Amniotic epithelial cell (primary cell): Measurements from ENCODE around the gene FAN1.

Experiments used
- DNase-seq: peaks from one replicate; pipeline ENCODE4 v3.0.0-alpha.2; 2010; ENCODE audit warnings: low read depth

The FAN1 gene

GRCh38 chr15:30956216-30957124, 52.8 kb downstream of the FAN1 start:
- DNase-seq, result peak; percentile 89

DNA sequence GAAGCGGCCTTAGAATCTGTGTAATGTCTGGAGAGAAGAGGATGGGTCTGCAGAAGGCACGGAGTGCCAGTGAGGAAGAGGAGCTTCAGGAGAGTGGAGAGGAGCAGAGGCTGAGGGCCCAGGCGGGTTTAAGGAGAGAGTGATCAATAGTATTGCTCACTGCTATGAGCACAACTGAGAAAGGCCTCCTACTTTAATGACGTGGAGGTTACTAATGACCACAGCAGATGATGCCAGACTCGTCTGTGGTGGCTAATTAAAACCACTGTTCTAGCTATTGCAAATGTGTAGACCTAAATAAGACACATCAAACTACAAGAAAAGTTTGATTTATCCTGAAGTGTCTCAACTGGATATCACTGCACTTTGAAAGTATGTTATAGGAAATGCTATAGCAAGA, 54.5 kb downstream of the FAN1 start:
- DNase-seq, result no peak

DNA sequence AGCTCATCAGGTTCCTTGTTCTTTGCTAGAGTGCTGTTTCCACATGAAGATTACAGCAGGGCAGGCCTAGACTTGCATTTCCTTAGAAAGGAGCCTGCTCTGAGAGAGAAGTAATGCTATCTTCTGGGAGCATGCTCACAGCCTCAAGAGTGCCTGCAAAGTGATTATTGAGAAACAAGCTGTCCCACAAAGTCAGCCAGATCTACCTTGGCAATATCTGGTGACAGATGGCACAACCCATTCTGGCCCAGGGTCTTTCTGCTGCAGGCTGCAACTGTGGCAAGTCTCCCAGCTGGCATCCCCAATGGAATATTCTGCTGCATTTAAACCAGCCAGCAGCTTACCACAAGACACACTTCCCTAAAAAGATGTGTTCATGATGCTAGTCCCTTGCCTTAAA, 58.4 kb downstream of the FAN1 start:
- DNase-seq, result no peak

- no peak for DNase-seq
Measured at GRCh38 chr15:30962659-30963058, 58.9 kb downstream of the FAN1 start.

DNA sequence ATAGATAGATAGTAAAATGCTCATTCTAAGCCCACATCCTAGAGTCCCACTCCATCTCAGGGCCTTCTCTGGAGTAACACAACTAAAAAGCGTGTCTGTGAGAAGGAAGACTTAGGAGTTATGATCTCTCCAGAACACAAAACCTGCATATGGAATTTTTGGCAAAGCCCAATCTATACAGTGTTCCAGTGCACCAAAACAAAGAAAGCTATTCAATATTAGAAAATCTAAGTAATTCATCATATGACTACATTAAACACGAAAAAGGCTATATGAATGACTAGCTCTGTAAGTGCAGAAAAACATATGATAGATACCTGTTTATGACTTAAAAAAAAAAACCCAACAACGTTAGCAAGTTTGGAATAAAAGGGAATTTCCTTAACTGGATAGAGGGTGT, 60.0 kb downstream of the FAN1 start:
- DNase-seq, result no peak

- DNase-seq, result no peak
Measured at GRCh38 chr15:30969724-30970123, 66.0 kb downstream of the FAN1 start.

GRCh38 chr15:30973379-30973778, 69.7 kb downstream of the FAN1 start:
- no peak for DNase-seq

DNA sequence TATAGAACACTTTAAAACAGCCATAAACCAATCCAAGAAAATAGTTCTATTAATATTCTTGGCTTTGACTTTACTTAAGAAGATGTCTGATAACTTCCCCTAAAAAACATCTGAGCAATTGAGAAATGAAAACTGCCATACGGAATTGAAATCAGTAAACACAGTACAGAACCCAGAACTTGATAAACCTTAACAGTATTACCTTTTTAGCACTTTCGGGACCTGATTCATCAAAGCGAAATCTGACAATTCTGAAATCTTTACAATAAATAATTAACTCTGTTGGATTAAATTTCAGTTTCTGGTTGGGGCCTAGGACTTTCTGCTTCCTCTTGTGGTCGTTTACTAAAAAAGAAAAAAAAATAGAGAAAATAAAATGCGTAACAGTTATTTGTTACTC, 70.4 kb downstream of the FAN1 start:
- no peak for DNase-seq

DNA sequence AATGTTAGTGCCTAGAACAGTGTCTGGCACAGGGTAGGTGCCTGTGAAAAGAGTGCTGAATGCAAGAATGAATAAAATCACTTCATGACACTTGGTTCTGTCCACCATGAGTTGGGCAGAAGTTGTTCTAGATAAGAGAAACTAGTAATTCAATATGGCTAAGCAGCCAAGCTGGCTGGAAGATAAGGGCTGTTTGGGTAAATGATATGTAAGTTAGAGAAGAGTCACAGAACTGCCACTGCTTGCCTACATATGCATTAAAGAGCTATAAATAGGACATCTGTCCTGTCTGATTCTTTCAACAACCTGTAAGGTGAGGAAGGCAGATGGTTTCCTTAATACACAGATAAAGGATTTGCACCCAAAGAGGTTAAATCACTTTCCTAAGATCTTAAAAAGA, 74.6 kb downstream of the FAN1 start:
- DNase-seq, result no peak

GRCh38 chr15:30979457-30979856, 75.7 kb downstream of the FAN1 start:
- DNase-seq, result no peak

DNA sequence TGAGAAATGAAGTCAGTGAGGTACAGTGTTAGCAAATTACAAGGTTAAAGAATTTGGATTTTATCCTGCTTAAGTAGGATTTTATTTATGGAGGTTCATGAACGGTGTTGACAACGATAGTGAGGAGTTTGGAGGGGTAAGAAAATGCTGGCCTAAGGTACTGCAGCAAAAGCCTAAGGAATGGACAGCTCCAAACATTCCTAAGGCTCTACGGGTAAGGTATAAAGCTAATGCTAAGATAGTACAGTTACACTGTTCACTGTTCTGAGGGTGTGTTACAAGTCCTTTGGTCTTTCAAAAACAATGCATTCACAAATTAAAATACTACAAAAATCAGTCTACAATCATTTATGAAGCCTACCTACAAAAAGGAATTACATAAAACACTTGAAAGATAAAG, 80.4 kb downstream of the FAN1 start:
- peak; percentile 30 for DNase-seq

DNA sequence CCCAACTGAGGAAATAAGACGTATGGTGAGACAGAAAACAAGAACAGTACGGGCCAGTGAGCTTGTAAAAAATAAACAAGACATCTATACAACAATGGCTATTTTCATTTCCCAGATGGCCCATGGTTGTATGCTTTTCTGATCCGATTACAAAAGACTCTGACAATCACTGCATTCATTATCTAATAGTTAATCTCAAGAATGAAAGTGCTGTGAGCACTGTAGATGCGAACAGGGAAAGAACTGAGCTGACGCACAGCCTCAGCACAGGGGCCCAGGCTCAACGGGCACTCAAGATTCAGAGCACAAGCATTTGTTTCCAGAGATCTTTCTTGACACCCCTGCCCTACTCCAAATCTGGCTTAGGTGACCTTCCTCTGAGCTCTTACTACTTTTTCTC, 80.8 kb downstream of the FAN1 start:
- peak; percentile 11 for DNase-seq

GRCh38 chr15:30985081-30985531, 81.4 kb downstream of the FAN1 start:
- DNase-seq, result peak; percentile 11

GRCh38 chr15:30990036-30990435, 86.3 kb downstream of the FAN1 start:
- no peak for DNase-seq

- DNase-seq, result peak; percentile 34
Measured at GRCh38 chr15:30990446-30991254, 86.9 kb downstream of the FAN1 start.

- peak; percentile 70 for DNase-seq
Measured at GRCh38 chr15:30991255-30992235, 87.8 kb downstream of the FAN1 start, which contains the start of gene MTMR10. MTMR10 (minus strand) TSS chr15:30991628; CDS start chr15:30991506, 122 bp downstream.

GRCh38 chr15:30992249-30992864, 88.6 kb downstream of the FAN1 start:
- DNase-seq, result peak; percentile 12
